ENCODE results near the gene SOD3.

GRCh38 chr4:24813732-24814131, 18.4 kb downstream of the SOD3 start:
- TF ChIP-seq CTCF (IDR thresholded peaks at IDR 0.05; ENCODE audit: low read length) (no peak), EZH2 (IDR thresholded peaks at IDR 0.05; ENCODE audit: borderline replicate concordance, low read length) (no peak)

All from OCI-LY1 (cell line).